HG03159 (cell line): Measurements from ENCODE around the gene C2CD4B.

Experiments used
- ATAC-seq: cut with Tn5 transposase; IDR thresholded peaks from one replicate; pipeline ENCODE4 v1.9.1; 2021; ENCODE audit warnings: mild to moderate bottlenecking, moderate library complexity; ENCODE audit not compliant: unreplicated experiment

C2CD4B gene, protein sequence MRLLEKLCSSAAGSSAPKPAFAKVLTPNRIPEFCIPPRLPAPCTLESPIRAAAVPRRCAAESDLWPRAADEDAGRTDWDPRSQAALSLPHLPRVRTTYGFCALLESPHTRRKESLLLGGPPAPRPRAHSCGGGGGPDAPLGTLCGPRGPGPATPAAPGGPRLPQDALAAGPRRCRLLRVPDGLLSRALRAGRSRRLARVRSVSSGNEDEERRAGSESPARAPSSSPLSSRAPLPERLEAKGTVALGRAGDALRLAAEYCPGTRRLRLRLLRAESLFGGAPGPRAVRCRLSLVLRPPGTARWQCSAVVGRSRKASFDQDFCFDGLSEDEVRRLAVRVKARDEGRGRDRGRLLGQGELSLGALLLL

DNA sequence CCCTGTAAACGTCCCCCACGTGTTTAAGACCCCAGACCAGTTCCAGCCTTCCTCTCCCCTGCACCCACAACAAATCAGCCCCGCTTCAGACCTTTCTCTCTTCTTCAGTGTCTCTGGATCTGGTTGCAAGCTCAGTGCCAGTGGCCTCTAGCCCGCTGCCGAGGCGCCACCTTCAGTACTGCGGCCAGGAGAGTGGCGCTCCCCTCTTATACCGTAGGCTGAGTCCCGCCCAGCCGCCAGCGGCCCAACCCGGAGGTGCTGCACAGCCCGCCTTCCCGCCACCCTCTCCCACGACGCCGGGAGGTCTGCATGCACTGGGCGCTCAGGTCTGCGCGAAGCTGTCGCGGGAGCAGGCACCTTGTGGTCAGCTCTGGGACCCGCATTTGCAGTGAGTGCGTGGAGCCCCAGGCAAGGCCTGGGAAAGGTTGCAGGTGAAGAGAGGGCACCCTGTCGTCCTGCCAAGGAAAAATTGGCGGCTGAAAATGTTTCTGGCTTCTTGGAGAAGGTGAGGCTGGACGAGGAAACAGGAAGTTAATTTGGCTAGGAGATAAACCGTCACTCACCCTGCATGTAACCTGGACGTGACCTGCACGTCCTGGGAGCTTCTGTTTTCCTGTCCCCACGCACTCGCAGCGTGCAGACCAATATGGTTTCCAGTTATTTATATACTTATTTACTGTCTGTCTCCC is at the start of gene C2CD4B:
Gene C2CD4B (minus strand): TSS at position 182 of the 689 bp plus-strand sequence. CDS start 301 bp downstream, outside the sequence.
- no peak for ATAC-seq

DNA sequence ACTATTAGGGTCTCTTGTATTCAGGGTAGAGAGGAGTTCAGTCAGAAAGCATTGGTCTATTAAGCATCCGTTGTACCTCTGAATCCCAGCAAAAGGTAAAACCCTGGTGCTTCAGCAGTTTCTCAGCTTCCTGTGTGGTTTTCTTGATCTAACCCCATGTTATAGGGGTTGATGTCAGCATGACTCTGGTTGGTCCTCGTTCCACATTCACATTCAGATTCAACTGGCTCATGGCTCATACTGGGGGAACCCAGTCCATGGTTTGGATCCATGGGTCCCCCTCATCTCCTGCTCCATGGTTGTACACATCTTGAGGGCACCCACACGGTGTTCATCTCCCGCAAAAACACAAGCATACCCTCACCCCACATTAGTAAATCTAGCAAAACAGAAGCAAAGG is 47.7 kb upstream of the C2CD4B start:
- ATAC-seq = no peak

DNA sequence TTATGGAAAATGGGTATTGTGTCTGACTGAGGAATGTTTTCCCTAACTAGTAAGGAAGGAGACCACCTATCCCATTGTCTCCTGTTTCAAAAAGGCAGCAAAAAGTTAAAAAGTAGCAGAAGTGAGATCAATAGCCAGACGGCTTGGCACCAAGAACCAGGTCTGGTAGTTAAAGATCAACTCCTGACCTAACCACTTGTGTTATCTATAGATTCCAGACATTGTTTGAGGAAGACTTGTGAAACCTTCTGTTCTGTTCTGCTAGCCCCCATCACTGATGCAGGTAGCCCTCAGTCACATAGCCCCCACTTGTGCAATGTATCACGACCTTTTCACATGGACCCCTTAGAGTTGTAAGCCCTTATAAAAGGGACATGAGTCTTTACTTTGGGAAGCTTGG is 46.3 kb upstream of the C2CD4B start:
- no peak for ATAC-seq

DNA sequence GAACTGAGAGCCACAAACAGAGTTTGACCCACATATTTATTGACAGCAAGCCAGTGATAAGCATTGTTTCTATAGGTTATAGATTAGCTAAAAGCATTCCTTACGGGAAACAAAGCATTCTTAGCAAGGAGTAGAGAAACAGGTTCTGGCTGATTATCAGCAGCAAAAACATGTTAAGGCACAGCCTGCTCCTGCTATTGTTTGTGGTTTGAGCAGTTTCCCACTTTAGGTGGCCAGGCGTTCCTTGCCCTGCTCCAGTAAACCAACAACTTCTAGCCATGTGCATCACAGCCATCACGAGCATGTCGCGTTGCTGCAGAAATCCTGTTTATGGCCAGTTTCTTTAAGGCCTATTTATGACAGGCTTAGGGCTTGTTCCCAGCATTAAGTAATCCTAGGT is 44.7 kb upstream of the C2CD4B start:
- no peak for ATAC-seq

DNA sequence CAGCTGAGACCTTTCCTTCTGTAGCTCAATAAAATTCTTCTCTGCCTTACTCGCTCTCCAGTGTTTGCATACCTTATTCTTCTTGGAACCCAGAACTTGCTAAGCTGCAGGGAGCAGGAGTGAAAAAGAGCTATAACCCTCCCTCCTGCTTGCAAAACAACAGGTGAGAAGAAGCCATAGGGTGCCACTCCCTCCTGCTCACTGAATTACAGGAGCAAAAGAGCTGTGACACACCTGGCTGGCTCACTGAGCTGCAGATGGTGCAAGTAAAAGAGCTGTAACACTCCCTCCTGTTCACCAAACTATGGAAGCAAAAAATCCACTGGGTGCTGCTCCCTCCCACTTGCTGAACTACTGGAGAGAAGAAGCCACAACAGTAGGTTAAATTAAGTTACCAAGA is 44.2 kb upstream of the C2CD4B start:
- ATAC-seq = no peak

DNA sequence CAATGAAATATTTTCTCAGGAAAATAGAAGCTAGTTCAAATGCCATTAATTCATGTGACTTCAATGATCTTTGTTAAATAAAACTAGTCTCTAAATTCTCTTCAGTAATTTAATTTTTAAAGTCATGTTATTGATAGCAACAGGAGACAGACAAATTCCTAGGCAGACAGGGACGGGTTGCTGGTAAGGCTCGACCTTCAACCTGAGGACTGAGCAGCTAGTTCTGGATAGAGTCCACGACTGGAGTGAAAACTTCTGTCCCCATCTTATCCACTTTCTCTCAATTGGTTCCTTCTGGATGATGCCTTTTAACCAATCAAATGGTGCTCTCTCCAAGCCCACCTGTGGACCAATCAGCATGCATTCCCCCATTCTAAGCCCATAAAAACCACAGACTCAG is 43.8 kb upstream of the C2CD4B start:
- no peak for ATAC-seq

DNA sequence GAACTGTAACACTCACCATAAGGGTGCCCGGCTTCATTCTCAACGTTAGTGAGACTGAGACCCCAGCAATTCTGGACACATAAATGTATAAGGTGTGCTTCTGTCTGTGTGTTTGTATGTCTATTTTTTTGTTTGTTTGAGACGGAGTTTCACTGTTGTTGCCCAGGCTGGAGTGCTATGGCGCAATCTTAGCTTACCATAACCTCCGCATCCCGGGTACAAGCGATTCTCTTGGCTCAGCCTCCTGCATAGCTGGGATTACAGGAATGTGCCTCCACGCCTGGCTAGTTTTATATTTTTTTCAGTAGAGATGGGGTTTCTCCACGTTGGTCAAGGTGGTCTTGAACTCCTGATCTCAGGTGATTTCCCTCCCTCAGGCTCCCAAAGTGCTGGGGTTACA is 43.3 kb upstream of the C2CD4B start:
- no peak for ATAC-seq

DNA sequence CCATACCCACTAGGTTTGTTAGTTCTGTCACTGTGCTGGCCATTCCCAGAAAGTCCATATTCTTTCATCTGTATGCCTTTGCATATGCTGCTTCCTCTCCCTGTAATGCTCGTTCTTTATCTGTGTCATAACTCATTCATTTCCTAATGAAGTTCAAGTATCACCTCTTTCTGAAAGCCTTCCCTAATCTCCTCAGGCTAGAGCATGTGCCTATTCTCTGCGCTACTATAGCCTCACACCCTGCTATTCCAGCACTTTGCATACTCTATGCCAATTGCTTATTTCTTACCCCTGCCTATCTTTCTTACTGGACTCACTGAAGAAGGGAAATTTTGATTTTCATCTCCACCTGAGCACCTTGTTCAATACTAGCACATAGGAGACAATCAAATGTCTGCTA is 25.6 kb upstream of the C2CD4B start:
- no peak for ATAC-seq

DNA sequence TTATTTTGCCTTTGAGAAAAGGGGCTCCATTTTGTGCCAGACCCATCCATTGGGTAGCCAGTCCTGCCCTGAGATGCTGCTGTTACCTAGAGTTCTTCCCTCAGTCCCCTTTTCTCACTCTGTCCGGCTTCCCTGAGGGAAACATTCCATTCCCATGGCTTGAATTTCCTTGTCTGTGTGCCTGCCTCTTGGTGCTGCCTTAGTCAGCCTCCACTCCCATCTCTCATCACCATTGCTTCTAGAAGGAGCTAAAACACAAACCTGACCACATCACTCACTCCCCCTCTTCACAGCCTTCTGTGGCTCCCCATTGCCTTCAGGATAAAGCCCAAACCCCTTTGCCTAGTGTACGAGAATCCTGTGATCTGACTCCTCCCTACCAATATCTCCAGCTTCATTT is 25.2 kb upstream of the C2CD4B start:
- ATAC-seq = no peak

DNA sequence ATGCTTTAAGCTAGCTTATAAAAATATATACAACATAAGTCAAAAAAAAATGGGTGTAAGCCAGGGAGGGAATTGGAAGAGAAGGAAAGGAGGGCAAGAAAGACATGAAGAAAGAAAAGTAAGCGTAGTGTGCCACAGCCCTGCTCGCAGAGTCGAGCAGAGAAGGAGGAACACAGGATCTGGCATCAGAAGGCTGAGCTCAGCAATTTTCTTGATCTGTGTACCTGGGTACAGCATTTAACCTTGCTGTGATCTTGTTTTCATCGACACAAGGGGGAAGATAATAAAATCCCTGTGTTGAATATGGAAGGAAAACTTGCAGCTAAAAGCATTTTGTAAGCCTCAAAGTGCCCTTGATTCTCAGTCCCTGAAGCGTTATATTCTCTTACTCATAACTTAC is 23.7 kb upstream of the C2CD4B start:
- ATAC-seq = no peak

DNA sequence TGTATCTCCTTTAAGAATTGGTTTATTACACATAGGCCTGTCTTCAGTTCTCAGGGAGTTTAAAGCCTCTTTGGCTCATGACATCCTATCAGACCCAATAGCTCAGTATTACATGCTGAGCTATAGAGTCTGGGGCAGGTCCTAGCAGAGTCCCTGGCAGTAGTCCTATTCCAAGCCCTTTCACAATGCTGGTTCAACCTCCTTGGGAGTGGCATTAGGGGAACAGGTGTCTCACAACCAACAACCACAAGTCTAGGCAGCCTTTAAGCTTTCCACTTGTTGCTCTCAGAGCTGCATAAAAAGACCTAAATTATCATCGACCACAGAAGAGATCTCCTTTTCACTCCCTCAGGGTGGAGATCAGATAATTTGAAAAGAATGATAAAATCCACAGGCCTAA is 22.8 kb upstream of the C2CD4B start:
- no peak for ATAC-seq

DNA sequence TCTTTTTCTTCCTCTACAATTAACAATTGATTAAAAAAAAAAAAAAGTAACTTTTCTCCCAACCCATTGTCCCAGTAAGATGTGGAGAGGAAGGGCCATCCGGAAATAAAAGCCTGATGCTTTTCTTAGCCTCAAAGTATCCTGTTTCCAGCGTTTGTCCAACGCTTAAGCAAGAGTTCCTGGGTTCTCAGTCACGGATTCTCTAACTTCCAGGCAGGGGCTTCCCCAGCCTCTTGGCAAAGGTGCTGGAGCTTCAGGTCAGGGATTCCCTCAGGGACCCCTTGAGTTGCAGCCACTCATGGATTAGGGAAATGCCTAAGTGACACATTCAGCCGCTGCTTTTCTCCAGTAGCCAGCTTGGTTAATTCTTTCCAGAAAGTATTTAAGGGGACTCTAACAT is 22.3 kb upstream of the C2CD4B start:
- no peak for ATAC-seq

DNA sequence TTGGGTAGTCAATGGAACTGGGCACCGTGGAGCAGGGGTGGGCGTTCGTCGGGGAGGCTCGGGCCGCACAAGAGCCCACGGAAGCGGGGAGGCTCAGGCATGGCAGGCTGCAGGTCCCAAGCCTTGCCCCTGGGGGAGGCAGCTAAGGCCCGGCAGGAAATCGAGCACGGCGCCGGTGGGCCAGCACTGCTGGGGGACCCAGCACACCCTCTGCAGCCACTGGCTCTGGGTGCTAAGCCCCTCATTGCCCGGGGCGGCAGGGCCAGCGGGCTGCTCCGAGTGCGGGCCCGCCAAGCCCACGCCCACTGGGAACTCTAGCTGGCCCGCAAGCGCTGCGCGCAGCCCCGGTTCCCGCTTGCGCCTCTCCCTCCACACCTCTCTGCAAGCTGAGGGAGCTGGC is 21.5 kb upstream of the C2CD4B start:
- no peak for ATAC-seq

DNA sequence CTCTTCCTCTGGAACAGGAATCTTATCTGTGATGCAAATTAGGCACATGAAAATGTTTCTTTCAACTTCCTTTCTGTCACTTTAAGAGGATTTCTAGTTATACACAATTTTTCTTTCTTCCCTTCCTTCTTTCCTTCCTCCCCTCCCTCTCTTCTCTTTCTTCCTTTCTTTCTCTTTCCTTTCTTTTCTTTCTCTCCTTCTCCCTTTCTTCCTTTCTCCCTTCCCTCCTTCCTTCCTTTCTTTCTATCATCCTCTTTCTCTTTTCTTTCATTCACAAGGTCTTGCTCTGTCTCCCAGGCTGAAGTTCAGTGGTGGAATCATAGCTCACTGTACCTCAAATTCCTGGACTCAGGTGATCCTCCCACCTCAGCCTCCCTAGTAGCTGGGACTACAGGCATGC is 18.0 kb upstream of the C2CD4B start:
- ATAC-seq = no peak

DNA sequence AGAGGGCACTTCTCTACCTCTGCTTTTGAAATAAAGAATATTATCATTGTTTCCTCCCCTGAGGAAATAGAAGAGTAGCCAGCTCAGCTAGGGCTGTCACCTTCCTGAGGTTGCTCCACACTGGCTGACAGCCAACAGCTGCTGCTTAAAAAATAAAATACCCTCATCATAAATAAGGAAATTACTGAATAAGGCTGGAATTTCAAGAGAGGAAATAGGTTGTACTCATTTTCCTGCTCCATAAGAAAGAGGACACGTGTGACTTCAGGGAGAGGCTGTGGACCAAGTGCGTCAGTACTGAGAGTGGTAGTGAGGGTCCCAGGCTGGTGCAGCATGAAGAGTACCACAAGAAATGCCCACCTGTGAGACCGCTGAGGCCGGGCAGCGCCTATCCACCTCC is 8.1 kb upstream of the C2CD4B start:
- ATAC-seq = no peak

DNA sequence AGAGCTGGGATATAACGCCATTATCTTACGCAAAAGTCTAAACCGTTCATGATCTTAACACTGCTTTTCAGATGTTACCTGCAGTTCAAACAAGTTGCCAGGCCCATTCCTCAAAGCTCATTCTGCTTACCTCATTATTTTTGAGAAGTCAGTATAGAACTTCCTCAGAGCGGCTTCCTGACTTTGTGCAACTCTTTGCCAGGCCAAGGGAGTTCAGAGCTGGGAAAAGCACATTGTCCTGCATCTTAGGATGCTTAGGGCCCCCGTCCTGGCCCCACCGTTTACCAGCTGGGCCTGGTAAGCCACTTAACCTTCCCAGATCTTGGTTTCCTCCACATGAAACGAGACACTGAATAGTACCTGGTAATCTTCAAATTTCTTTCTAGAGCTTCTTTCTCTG is 6.8 kb upstream of the C2CD4B start:
- no peak for ATAC-seq

DNA sequence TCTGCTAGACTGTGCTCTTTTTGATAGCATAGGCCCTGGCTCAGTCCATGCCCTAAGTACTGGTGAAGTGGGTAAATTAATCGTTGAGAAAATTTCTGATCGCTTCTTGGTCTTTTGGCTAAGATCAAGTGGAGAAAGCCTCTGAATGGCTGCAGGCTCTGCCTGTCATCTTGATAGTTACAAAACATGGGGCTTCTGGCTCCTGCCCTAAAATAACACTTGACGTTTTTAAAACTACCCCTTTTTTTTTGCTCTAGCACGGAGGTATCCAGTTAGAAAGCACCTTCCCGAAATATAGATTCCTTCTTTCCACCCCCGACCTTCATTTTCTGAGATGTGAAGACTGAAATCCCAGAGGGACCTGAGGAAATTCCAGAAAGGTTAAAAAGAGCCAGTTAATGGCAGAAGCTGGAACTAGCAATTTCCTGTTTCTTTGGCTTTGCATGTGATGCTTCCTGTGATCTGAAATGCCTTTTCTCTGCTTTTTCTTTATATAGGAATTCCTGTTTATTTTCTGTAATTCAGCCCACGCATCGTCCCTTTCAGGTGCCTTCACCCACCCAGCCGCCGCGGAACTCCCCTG is 799 bp upstream of the C2CD4B start:
- ATAC-seq = no peak

DNA sequence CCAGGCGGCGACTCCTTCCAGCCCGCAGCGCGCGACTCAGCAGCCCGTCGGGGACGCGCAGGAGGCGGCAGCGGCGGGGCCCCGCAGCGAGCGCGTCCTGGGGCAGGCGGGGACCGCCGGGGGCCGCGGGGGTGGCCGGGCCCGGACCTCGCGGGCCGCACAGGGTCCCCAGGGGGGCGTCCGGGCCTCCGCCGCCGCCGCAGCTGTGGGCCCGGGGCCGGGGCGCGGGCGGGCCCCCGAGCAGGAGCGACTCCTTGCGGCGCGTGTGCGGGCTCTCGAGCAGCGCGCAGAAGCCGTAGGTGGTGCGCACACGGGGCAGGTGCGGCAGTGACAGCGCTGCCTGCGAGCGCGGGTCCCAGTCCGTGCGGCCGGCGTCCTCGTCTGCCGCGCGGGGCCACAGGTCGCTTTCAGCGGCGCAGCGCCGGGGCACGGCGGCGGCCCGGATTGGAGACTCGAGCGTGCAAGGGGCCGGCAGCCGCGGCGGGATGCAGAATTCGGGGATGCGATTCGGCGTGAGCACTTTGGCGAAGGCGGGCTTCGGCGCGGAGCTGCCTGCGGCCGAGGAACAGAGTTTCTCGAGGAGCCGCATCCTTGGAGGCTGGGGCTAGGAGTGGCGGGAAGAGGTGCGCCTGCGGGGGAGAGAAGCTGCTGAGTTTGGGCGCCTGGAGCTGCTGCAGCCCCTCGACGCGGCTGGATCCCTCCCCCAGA is 535 bp downstream of the C2CD4B start:
- ATAC-seq = no peak

DNA sequence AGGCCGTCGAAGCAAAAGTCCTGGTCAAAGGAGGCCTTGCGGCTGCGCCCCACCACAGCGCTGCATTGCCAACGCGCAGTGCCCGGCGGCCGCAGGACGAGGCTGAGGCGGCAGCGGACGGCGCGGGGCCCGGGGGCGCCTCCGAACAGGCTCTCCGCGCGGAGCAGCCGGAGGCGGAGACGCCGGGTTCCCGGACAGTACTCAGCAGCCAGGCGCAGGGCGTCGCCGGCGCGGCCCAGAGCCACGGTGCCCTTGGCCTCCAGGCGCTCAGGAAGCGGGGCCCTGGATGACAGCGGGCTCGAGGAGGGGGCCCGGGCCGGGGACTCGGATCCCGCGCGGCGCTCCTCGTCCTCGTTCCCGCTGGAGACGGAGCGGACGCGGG is 1.1 kb downstream of the C2CD4B start:
- no peak for ATAC-seq

DNA sequence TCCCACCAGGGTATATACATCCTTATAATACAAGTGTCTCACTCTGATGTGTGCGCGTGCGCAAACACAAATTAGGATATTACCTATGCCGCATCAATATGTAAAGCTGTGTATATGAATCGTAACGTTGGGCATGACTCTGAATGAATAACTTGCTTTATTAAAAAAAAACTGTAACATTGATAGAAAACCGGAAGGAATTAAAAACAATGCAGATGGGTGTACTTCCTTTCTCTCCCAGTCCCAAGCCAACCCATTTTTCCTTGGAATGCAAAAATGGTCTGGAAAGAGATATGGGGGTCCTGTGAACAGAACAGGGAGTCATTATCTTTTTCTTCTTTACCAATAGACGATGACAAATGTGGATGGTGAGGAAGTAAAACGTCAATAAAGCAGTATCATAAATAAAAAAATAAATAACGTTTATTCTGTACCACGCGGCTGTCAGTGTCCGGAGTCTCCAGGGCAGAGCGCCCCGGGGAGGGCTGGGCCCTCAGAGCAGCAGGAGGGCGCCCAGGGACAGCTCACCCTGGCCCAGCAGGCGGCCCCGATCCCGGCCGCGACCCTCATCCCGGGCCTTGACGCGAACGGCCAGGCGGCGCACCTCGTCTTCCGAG is 1.6 kb downstream of the C2CD4B start:
- ATAC-seq = no peak

DNA sequence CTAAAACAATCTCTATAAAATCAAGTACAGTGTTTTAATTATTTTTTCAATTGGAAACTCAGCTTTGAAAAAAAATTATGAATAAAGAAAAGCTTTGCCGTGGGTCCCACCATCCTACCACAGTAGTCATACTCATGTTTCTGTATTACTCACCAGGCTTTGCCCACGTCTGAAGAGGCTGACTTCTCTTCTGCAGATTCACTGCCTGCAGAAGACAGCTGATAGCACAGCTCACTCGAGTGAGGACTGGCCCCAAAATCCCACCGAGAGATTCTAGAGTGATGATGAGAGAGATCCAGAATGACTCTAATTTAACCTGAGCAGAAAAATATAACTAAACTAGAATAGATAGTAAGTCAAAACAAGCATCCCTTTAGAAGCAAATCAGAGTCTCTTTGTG is 11.9 kb downstream of the C2CD4B start:
- no peak for ATAC-seq
